NB4 (cell line): ENCODE data around the gene ARSI.

Experiments used
- DNase-seq: peaks from one replicate; pipeline ENCODE4 v3.0.0; 2010; ENCODE audit warnings: low read depth
- H3K4me3 ChIP-seq: one replicate; pipeline ENCODE4 v1.5.1; 2011; ENCODE audit warnings: mild to moderate bottlenecking, low read depth, low read length, moderate library complexity
- MAX ChIP-seq: IDR thresholded peaks from 2 replicates; pipeline ENCODE4 v1.6.1; 2011; ENCODE audit warnings: low read depth, low read length
- MYC ChIP-seq: IDR thresholded peaks from 2 replicates; pipeline ENCODE4 v1.6.1; 2011; ENCODE audit warnings: low read depth, low read length
- POLR2A ChIP-seq: IDR thresholded peaks from 2 replicates; pipeline ENCODE4 v1.6.1; 2011; ENCODE audit warnings: mild to moderate bottlenecking; ENCODE audit not compliant: insufficient read length; ENCODE audit errors: extremely low read depth
- TF ChIP-seq, protein P1 (sequence below): IDR thresholded peaks from one replicate; pipeline ENCODE4 v1.5.1; 2012; ENCODE audit warnings: low read depth, low read length

ARSI gene

DNA sequence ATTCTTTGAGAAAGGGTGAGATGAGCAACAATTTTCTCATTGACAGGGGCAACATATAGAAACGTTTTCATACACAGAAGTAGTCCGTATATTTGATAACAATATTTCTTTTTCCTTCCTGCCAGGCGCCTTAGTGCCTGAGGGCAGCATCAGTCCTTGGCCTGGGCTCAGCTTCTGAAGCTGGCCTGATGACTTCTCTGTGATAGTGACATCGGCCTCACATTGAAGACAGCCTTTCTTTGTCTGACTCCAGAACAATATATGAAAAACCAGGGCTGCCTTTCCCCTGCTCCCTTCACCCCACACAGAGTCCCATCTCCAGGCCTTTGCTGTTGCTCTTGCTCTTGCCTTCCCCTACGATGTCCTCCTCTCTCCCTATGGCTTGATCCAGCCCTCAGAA lies 30.7 kb upstream of the ARSI start:
- no peak overlapping the region for H3K4me3 ChIP-seq
- TF ChIP-seq POLR2A (no peak), MAX (no peak), MYC (no peak)
- TF ChIP-seq, protein P1, sequence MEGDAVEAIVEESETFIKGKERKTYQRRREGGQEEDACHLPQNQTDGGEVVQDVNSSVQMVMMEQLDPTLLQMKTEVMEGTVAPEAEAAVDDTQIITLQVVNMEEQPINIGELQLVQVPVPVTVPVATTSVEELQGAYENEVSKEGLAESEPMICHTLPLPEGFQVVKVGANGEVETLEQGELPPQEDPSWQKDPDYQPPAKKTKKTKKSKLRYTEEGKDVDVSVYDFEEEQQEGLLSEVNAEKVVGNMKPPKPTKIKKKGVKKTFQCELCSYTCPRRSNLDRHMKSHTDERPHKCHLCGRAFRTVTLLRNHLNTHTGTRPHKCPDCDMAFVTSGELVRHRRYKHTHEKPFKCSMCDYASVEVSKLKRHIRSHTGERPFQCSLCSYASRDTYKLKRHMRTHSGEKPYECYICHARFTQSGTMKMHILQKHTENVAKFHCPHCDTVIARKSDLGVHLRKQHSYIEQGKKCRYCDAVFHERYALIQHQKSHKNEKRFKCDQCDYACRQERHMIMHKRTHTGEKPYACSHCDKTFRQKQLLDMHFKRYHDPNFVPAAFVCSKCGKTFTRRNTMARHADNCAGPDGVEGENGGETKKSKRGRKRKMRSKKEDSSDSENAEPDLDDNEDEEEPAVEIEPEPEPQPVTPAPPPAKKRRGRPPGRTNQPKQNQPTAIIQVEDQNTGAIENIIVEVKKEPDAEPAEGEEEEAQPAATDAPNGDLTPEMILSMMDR = no peak
- DNase-seq = no peak

DNA sequence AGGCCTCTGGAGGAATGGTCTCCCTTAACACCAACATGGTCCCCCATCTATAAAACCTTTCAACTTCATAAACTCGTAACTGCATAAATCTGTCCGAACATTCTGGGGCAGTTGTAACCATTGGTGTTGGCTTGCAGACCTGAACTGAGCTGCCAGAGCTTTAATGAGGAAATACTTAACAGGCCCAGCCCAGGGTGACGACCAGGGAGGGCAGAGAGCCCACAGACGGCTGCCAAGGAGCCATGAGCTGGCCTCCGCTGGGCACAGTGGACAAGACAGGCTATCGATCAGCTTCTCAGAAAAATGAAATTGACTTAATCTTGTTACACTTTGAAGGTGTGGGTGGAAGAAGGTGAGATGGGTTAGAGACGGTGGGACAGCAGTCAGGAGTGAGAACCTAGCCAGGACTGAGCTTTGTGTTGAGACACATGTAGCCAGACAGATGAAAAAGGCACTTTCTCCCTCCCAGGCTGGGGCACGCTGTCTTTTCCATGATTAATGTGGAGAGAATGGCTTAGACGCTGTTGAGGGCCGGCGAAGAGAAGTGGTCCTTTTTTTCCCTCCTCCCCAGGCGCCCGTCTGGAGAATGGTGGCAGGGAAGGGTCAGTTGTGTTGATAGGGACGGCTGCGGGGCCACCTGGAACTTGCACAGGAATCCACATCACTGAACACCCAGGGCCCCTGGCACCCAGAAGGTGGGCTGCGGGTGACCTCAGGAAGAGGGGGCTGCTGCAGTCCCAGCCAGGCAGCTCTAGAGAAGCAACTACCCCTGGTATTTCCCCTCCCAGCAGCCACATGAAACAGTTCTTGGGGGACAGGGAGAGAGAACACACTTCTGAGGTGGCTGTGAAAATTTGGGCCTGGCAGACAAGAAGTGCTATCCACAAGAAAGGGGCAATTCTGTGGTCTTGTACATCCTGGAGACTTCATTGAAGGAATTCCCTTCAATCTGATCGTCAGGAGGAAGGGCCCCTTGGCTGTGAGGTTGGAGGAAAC lies 27.5 kb upstream of the ARSI start:
- no peak for TF ChIP-seq MYC
- TF ChIP-seq, protein P1 = no peak
- no peak for TF ChIP-seq POLR2A
- no peak for TF ChIP-seq MAX
- no peak for DNase-seq
- H3K4me3 ChIP-seq = no peak overlapping the region

- no peak overlapping the region for H3K4me3 ChIP-seq
- no peak for DNase-seq
- TF ChIP-seq, protein P1 = no peak
- no peak for TF ChIP-seq MAX
- TF ChIP-seq MYC = no peak
- TF ChIP-seq POLR2A = no peak
These were observed 26.3 kb upstream of the ARSI start for GRCh38 chr5:150329038-150329437.

DNA sequence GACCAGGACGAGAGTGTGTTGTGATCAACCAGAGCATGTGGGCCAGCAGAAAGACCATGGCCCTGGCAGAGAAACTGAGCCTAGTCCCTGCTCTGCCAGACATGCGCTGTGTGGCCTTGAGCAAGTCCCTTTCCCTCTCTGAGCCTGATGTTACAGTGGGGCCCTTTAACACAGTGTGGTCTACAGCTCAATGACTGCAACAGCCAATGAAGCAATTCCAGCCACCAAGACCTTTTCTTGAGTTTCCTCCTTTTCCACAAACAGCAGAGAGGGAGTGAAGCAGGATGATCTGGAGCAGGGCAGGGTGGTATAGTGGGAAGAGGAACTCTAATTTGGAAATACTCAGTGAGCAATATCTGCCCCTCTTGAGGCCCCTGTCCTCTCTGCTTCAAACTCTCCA lies 25.8 kb upstream of the ARSI start:
- H3K4me3 ChIP-seq = no peak overlapping the region
- TF ChIP-seq POLR2A (no peak), MYC (no peak), MAX (no peak)
- TF ChIP-seq, protein P1 = no peak
- DNase-seq = no peak

DNA sequence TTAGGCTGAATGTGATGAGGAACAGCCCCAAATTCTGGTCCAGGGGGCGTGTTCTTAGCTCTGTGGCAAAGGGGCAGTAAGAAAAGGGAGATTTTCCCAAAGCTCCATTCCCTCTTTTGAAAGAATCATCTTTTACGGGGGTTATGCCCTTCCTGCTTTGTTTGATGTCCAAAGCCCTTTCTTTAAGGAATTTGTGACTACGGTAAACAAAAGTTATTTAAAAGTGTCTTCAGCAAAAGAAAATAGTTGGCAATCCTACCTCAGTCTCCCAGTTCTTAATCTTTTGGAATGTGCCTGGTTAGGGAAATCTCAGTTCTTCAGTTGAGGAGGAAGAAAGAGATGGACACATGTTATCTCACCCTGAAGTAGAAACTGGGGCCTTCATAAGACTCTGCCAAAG lies 24.4 kb upstream of the ARSI start:
- no peak for DNase-seq
- TF ChIP-seq POLR2A (no peak), MAX (no peak), MYC (no peak)
- TF ChIP-seq, protein P1 = no peak

More for the DNA sequence above, 24.4 kb upstream of the ARSI start:
- H3K4me3 ChIP-seq = no peak overlapping the region
